Activated CD4-positive, alpha-beta T cell treated with anti-CD3 and anti-CD28 coated beads for 1 hour (primary cell): Measurements from ENCODE around the gene FZR1.

Experiments
- DNase-seq: peaks from one replicate; pipeline ENCODE4 v3.0.0-alpha.2; 2020

Gene FZR1

GRCh38 chr19:3533563-3534216 lies 27.6 kb downstream of the FZR1 start:
- no peak for DNase-seq

- no peak for DNase-seq
Observed at GRCh38 chr19:3534375-3535234, 28.5 kb downstream of the FZR1 start.

GRCh38 chr19:3535235-3535535 lies 29.1 kb downstream of the FZR1 start:
- no peak for DNase-seq

GRCh38 chr19:3535563-3535965 lies 29.5 kb downstream of the FZR1 start:
- DNase-seq, result no peak

- DNase-seq, result no peak
Observed at GRCh38 chr19:3535981-3536380, 29.9 kb downstream of the FZR1 start.

GRCh38 chr19:3536429-3537100 lies 30.5 kb downstream of the FZR1 start:
- DNase-seq, result no peak

- DNase-seq, result no peak
Observed at GRCh38 chr19:3537101-3537437, 31.0 kb downstream of the FZR1 start.

- no peak for DNase-seq
Observed at GRCh38 chr19:3537438-3538240, 31.5 kb downstream of the FZR1 start.

- DNase-seq, result no peak
Observed at GRCh38 chr19:3538258-3538929, 32.3 kb downstream of the FZR1 start.

- no peak for DNase-seq
Observed at GRCh38 chr19:3538965-3539755, 33.0 kb downstream of the FZR1 start, which contains the start of gene TEKTIP1. Gene TEKTIP1, plus strand, starts transcription at chr19:3539174. Its CDS starts 4 bp downstream, at chr19:3539178.

- no peak for DNase-seq
Observed at GRCh38 chr19:3539756-3540118, 33.6 kb downstream of the FZR1 start.

- no peak for DNase-seq
Observed at GRCh38 chr19:3543150-3544057, 37.3 kb downstream of the FZR1 start.

GRCh38 chr19:3544058-3544376 lies 37.9 kb downstream of the FZR1 start:
- DNase-seq, result no peak

- DNase-seq, result peak; percentile 66
Observed at GRCh38 chr19:3544742-3545668, 38.9 kb downstream of the FZR1 start.

- DNase-seq, result no peak
Observed at GRCh38 chr19:3545669-3546034, 39.5 kb downstream of the FZR1 start.

- DNase-seq, result no peak
Observed at GRCh38 chr19:3546119-3546518, 40.0 kb downstream of the FZR1 start.

GRCh38 chr19:3547301-3547731 lies 41.2 kb downstream of the FZR1 start:
- no peak for DNase-seq

- no peak for DNase-seq
Observed at GRCh38 chr19:3547767-3548282, 41.7 kb downstream of the FZR1 start.

- no peak for DNase-seq
Observed at GRCh38 chr19:3548606-3549005, 42.5 kb downstream of the FZR1 start.

- DNase-seq, result no peak
Observed at GRCh38 chr19:3549816-3550215, 43.7 kb downstream of the FZR1 start.
